SK-N-MC (cell line): ENCODE measurements around the gene JAM2.

Experiments used
- EZH2 ChIP-seq: fragments of 200-600 bp; sonication (generic); IDR thresholded peaks from one replicate; pipeline ENCODE4 v1.6.1; 2017; ENCODE audit warnings: antibody characterized with exemption
- FOXP2 ChIP-seq: optimal IDR thresholded peaks from 2 replicates; pipeline ENCODE3; 2011; ENCODE audit warnings: mild to moderate bottlenecking, moderate library complexity; ENCODE audit not compliant: insufficient read depth; ENCODE audit errors: extremely low read length, control extremely low read depth
- POLR2AphosphoS5 ChIP-seq: IDR thresholded peaks from 2 replicates; pipeline ENCODE4 v1.6.1; 2012; ENCODE audit warnings: mild to moderate bottlenecking, low read depth, low read length, borderline replicate concordance

DNA sequence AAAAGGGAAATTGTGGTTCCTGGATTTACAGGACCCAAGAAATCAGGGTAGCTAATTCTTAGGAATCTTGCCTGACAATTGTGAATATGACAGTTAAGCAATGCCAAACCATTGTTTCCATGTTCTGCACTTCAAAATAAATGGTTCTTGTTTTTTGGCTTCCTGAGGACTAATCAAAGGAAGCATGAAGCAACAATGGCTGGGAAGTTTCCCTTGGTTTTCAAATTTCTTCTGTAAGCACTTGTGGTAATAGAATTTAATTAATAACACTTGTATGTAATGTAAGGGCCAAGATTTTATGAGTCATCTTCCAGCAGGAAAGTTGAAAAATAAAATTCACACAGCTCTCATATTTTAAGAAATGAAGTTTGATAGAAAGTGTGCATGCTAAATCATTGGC lies 31.7 kb downstream of the JAM2 start:
- TF ChIP-seq EZH2 (no peak), POLR2AphosphoS5 (peak; percentile 37; the same call in 1 of the 2 replicates), FOXP2 (peak; percentile 65)
